Purkinje cell (primary cell): ENCODE data around the gene N4BP2L2. TPM values are rescaled to one million over a fixed set of nuclear protein-coding genes. Genes with fewer than 3 reads are reported as not detected.

Experiments
- polyA plus RNA-seq: library from polyadenylated mRNA; unstranded; fragments of >200 nt; fragmentation: Nextera tagmentation; gene quantifications from 2 replicates; pipeline ENCODE4 v1.2.1, GENCODE V29; 2014

The N4BP2L2 gene
- 187 and 189 TPM in 2 replicates for polyA plus RNA-seq

GRCh38 chr13:32538621-32539246 is at the start of gene N4BP2L2:
Gene N4BP2L2 (minus strand): TSS chr13:32538795. CDS start chr13:32537027, 1,768 bp downstream.

GRCh38 chr13:32586080-32586900 is 47.7 kb upstream of the N4BP2L2 start, which contains the start of gene PDS5B:
Gene PDS5B (plus strand): TSS chr13:32586452. CDS start chr13:32648773, 62,321 bp downstream.

GRCh38 chr13:32427852-32428580 is 110.6 kb downstream of the N4BP2L2 start, which contains the start of gene N4BP2L1:
Gene N4BP2L1 (minus strand): TSS chr13:32428130. CDS start chr13:32428082, 48 bp downstream.

Other genes with a start within 250 kb of the N4BP2L2 start
- gene ZAR1L, start 223.4 kb downstream of the N4BP2L2 start, polyA plus RNA-seq, result not detected in 2 replicates
- 0.09 TPM in 1 of 2 replicates, not detected in the other for gene BRCA2, start 223.3 kb downstream of the N4BP2L2 start, polyA plus RNA-seq
- gene N4BP2L1, start 110.7 kb downstream of the N4BP2L2 start, polyA plus RNA-seq, result 6.6 and 8.8 TPM in 2 replicates
- gene PDS5B, start 47.7 kb upstream of the N4BP2L2 start, polyA plus RNA-seq, result 48.0 and 66.4 TPM in 2 replicates